ENCODE measurements around the gene HDAC10. TPM values are rescaled to one million over a fixed set of nuclear protein-coding genes. Genes with fewer than 3 reads are reported as not detected.

HDAC10 gene
- polyA plus RNA-seq, 1 of the 3 experiments (the other 2 are of a cell fraction) = 51.9 TPM

- H3K4me3 ChIP-seq (ENCODE audit: low read depth in 2 of 2, low read length in 1 of 2) = no peak overlapping the region
- H3K4me2 ChIP-seq = no peak overlapping the region
- no peak overlapping the region for H2AFZ ChIP-seq (ENCODE audit: low read depth)
- H3K27ac ChIP-seq (ENCODE audit: low read depth in 2 of 2, low read length in 1 of 2) = no peak overlapping the region
- 99% methylated on average over 11 of the region's 34 CpGs for WGBS (ENCODE audit: low lambda C conversion rate)
- no peaks in the 10 kb centered on the region for H3K9me3 ChIP-seq
- H3K36me3 ChIP-seq (replicated peaks in 1 of 2; ENCODE audit: control insufficient read depth in 1 of 2, insufficient read depth in 2 of 2, low read length in 1 of 2) = peaks cover 17 to 77% of the 10 kb centered on the region in 2 experiments
- no peak overlapping the region for H3K9ac ChIP-seq
- H3K27me3 ChIP-seq (ENCODE audit: insufficient read depth) = no peaks in the 10 kb centered on the region
- peaks cover 0 to 9% of the 10 kb centered on the region in 2 experiments; a peak in 1 of 4 replicates for H3K4me1 ChIP-seq (ENCODE audit: control insufficient read depth in 1 of 2, insufficient read depth in 2 of 2, low read depth in 1 of 2, low read length in 1 of 2)
- H4K20me1 ChIP-seq (ENCODE audit: insufficient read depth) = peaks cover 51% of the 10 kb centered on the region
- no peaks in the 10 kb centered on the region for H3K9me2 ChIP-seq
- peaks cover 43% of the 10 kb centered on the region for H3K79me2 ChIP-seq (ENCODE audit: insufficient read depth)
- H3F3A ChIP-seq (replicated peaks; ENCODE audit: insufficient read depth) = no peaks in the 10 kb centered on the region
- POLR2A ChIA-PET = no interaction called here
- no peak for DNase-seq
- no peak for TF ChIP-seq ELF1 (IDR thresholded peaks at IDR 0.05)
- no peak for TF ChIP-seq NRF1 (IDR thresholded peaks at IDR 0.05; ENCODE audit: low read depth, low read length)
- no peak for TF ChIP-seq CHD2 (IDR thresholded peaks at IDR 0.05; ENCODE audit: low read length, partially characterized antibody)
- TF ChIP-seq SIN3A (IDR thresholded peaks at IDR 0.05; ENCODE audit: borderline replicate concordance, low read depth, low read length) = no peak
- TF ChIP-seq TAF1 (IDR thresholded peaks at IDR 0.05; ENCODE audit: borderline replicate concordance, low read depth, low read length) = no peak
- CTCF ChIA-PET = interaction anchor here (0.6 kb wide), 1 partner anchor 10 kb away, joined by 3 read pairs; no protein-coding TSS in a partner anchor
Measured at GRCh38 chr22:50285568-50286229, 34.6 kb upstream of the HDAC10 start.

- Histone ChIP-seq H3K9me2 (no peaks in the 10 kb centered on the region), H3K79me2 (ENCODE audit: insufficient read depth) (peaks cover 31% of the 10 kb centered on the region), H2AFZ (ENCODE audit: low read depth) (no peak overlapping the region), H3K9me3 (no peaks in the 10 kb centered on the region), H3F3A (replicated peaks; ENCODE audit: insufficient read depth) (no peaks in the 10 kb centered on the region), H3K9ac (no peak overlapping the region), H3K4me3 (ENCODE audit: low read depth in 2 of 2, low read length in 1 of 2) (no peak overlapping the region), H3K36me3 (replicated peaks in 1 of 2; ENCODE audit: control insufficient read depth in 1 of 2, insufficient read depth in 2 of 2, low read length in 1 of 2) (peaks cover 15 to 76% of the 10 kb centered on the region in 2 experiments), H3K27ac (ENCODE audit: low read depth in 2 of 2, low read length in 1 of 2) (no peak overlapping the region), H3K4me2 (no peak overlapping the region), H3K4me1 (ENCODE audit: control insufficient read depth in 1 of 2, insufficient read depth in 2 of 2, low read depth in 1 of 2, low read length in 1 of 2) (peaks cover 0 to 9% of the 10 kb centered on the region in 2 experiments; a peak in 1 of 4 replicates), H3K27me3 (ENCODE audit: insufficient read depth) (no peaks in the 10 kb centered on the region), H4K20me1 (ENCODE audit: insufficient read depth) (peaks cover 39% of the 10 kb centered on the region)
- WGBS (ENCODE audit: low lambda C conversion rate) = 96% methylated on average over 3 of the region's 13 CpGs
- no peak for DNase-seq
- TF ChIP-seq REST (IDR thresholded peaks at IDR 0.05; ENCODE audit: low read depth, low read length) (peak; percentile 56; the same call in 1 of the 2 replicates), USF2 (IDR thresholded peaks at IDR 0.05; ENCODE audit: borderline replicate concordance, low read depth, low read length) (no peak)
- ChIA-PET POLR2A (no interaction called here), CTCF (interaction anchor here (1.2 kb wide), 1 partner anchor 8 kb away, joined by 7 read pairs; no protein-coding TSS in a partner anchor)
Measured at GRCh38 chr22:50284479-50284878, 33.4 kb upstream of the HDAC10 start.
